B cell (primary cell): ENCODE data around the gene PIK3R3. TPM values are rescaled to one million over a fixed set of nuclear protein-coding genes. Genes with fewer than 3 reads are reported as not detected.

Source experiments
- ATAC-seq: fragments of 200-7000 bp; cut with Tn5 transposase; one replicate; pipeline ENCODE4 v1.10.0; 2021; ENCODE audit warnings: low read depth, mild to moderate bottlenecking, moderate number of reproducible peaks, moderate library complexity
- CTCF ChIA-PET: fragments of 350-600 bp; sonication (Branson Sonifier 250); formaldehyde crosslinking; loops from one replicate; lab custom pipeline; 2021; ENCODE audit warnings: antibody characterized with exemption, inconsistent platforms; lab: Charles Lee
- POLR2A ChIA-PET: fragments of 350-600 bp; sonication (Branson Sonifier 250); formaldehyde crosslinking; loops from one replicate; lab custom pipeline; 2021; ENCODE audit warnings: antibody characterized with exemption; lab: Charles Lee
- DNase-seq: peaks from one replicate; pipeline ENCODE4 v3.0.0; 2013
- H2AFZ ChIP-seq: 2 replicates; pipeline ENCODE4 v1.6.1; 2012; ENCODE audit warnings: mild to moderate bottlenecking, low read depth, low read length; ENCODE audit not compliant: insufficient read depth, poor library complexity, severe bottlenecking
- H3K27ac ChIP-seq, 2 donors: 1 replicate in 1 of 2; 2 replicates in 1 of 2; pipeline ENCODE4 v1.5.1; 2012 to 2013; ENCODE audit warnings: low read length in 2 of 2, mild to moderate bottlenecking in 2 of 2, moderate library complexity in 1 of 2
- H3K27me3 ChIP-seq, 4 experiments: fragments of 200-600 bp in 1 of 4; sonication (generic) in 1 of 4; replicated peaks in 1 of 4; 1 replicate in 2 of 4; 2 replicates in 2 of 4; pipeline versions ENCODE4 v1.6.1 to v1.7.0; 2013 to 2016; ENCODE audit warnings: low read length in 3 of 4, mild to moderate bottlenecking in 2 of 4, mixed read lengths in 1 of 4, moderate library complexity in 1 of 4; ENCODE audit not compliant: insufficient read depth in 4 of 4, control insufficient read depth in 3 of 4; ENCODE audit errors: control extremely low read depth in 1 of 4
- H3K36me3 ChIP-seq, 2 experiments: replicated peaks in 1 of 2; 1 replicate in 1 of 2; 2 replicates in 1 of 2; pipeline versions ENCODE4 v1.6.1 to v1.7.1; 2013; ENCODE audit warnings: low read length in 1 of 2; ENCODE audit not compliant: insufficient read depth in 2 of 2, control insufficient read depth in 1 of 2; ENCODE audit errors: control extremely low read depth in 1 of 2, extremely low read depth in 1 of 2
- H3K4me1 ChIP-seq, 2 donors: fragments of 200-600 bp in 1 of 2; sonication (generic) in 1 of 2; 1 replicate in 1 of 2; 2 replicates in 1 of 2; pipeline versions ENCODE4 v1.5.1 to v1.6.1; 2013 to 2017; ENCODE audit warnings: low read length in 2 of 2; ENCODE audit not compliant: control insufficient read depth in 2 of 2, insufficient read depth in 2 of 2
- H3K4me2 ChIP-seq: replicated peaks from 2 replicates; pipeline ENCODE3; 2012; ENCODE audit warnings: mild to moderate bottlenecking, low read depth, low read length; ENCODE audit not compliant: poor library complexity, severe bottlenecking
- H3K4me3 ChIP-seq, 5 experiments: fragments of 200-600 bp in 1 of 5; sonication (generic) in 1 of 5; 1 replicate in 3 of 5; 2 replicates in 2 of 5; pipeline versions ENCODE4 v1.5.1 to v1.7.0; 2011 to 2016; ENCODE audit warnings: low read length in 4 of 5, mild to moderate bottlenecking in 4 of 5, low read depth in 2 of 5, control low read depth in 1 of 5, moderate library complexity in 1 of 5; ENCODE audit not compliant: insufficient read depth in 1 of 5; ENCODE audit errors: control extremely low read depth in 1 of 5, extremely low read depth in 1 of 5
- H3K79me2 ChIP-seq: fragments of 200-600 bp; sonication (generic); one replicate; pipeline ENCODE4 v1.6.0; 2016; ENCODE audit warnings: low read length; ENCODE audit not compliant: control insufficient read depth, insufficient read depth
- H3K9ac ChIP-seq: fragments of 200-600 bp; sonication (generic); 2 replicates; pipeline ENCODE4 v1.6.1; 2017; ENCODE audit warnings: mild to moderate bottlenecking, low read length, moderate library complexity
- H3K9me3 ChIP-seq, 3 donors: one replicate each; pipeline versions ENCODE4 v1.6.1 to v1.7.1; 2013; ENCODE audit warnings: low read length in 2 of 3; ENCODE audit not compliant: control insufficient read depth in 2 of 3, insufficient read depth in 1 of 3; ENCODE audit errors: control extremely low read depth in 1 of 3
- H4K20me1 ChIP-seq: 2 replicates; pipeline ENCODE4 v1.6.0; 2012; ENCODE audit warnings: mild to moderate bottlenecking, low read length; ENCODE audit not compliant: insufficient read depth, control insufficient read depth, poor library complexity, severe bottlenecking
- H3K27ac Mint-ChIP-seq: one replicate; pipeline ENCODE4 v1.8.0; 2021; ENCODE audit warnings: mixed read lengths
- H3K27me3 Mint-ChIP-seq: one replicate; pipeline ENCODE4 v1.8.0; 2021; ENCODE audit warnings: mixed read lengths
- H3K4me1 Mint-ChIP-seq: one replicate; pipeline ENCODE4 v1.8.0; 2021; ENCODE audit warnings: mixed read lengths
- H3K4me3 Mint-ChIP-seq: one replicate; pipeline ENCODE4 v1.8.0; 2021; ENCODE audit warnings: mixed read lengths
- H3K9me3 Mint-ChIP-seq: one replicate; pipeline ENCODE4 v1.8.0; 2022; ENCODE audit warnings: mixed read lengths; ENCODE audit not compliant: insufficient read depth
- EZH2 ChIP-seq: IDR thresholded peaks from 2 replicates; pipeline ENCODE4 v1.6.1; 2012; ENCODE audit warnings: borderline replicate concordance, low read depth, mild to moderate bottlenecking, moderate library complexity, low read length; ENCODE audit not compliant: insufficient read depth, poor library complexity, severe bottlenecking
- WGBS: methylation state at CpG from one replicate; pipeline ENCODE4 v1.1.5; 2013; ENCODE audit warnings: missing lambda C conversion rate; ENCODE audit not compliant: insufficient coverage; 5-methylcytosine and 5-hydroxymethylcytosine counted together
- intact Hi-C: fragments of 100-400 bp; cut with micrococcal nuclease; formaldehyde crosslinking; loops from one replicate; pipeline ENCODE4 v1.10.0; 2022
- polyA plus RNA-seq: library from polyadenylated mRNA; depleted of rRNA; stranded (reverse); fragments of >200 nt; gene quantifications from 2 replicates; pipeline ENCODE4 v1.2.3, GENCODE V29; 2012
- total RNA-seq, 2 donors: library from RNA; stranded (reverse); fragments of 120-200 nt in 1 of 2; gene quantifications; 1 replicate in 1 of 2; 2 replicates in 1 of 2; pipeline versions ENCODE4 v1.2.3 to v1.2.4, GENCODE V29; 2013 to 2022
- TF ChIP-seq, protein P1 (sequence below): fragments of 200-600 bp; IDR thresholded peaks from one replicate; pipeline ENCODE4 v1.8.0; 2022; ENCODE audit warnings: antibody characterized with exemption, mild to moderate bottlenecking

PIK3R3 gene
- total and polyA plus RNA-seq, 2 donors (not counting 1 experiment from before 2014, with no cell fraction given): 0.06 to 0.17 TPM

- Histone ChIP-seq H3K27ac (no peak overlapping the region), H3K9me3 (no peaks in the 10 kb centered on the region), H3K4me2 (no peak overlapping the region), H3K36me3 (no peaks in the 10 kb centered on the region), H4K20me1 (no peaks in the 10 kb centered on the region), H3K27me3 (no peaks in the 10 kb centered on the region), H3K9ac (no peak overlapping the region), H3K79me2 (no peaks in the 10 kb centered on the region), H3K4me1 (no peaks in the 10 kb centered on the region), H2AFZ (no peak overlapping the region), H3K4me3 (no peak overlapping the region)
- Mint-ChIP-seq H3K27ac (no peak overlapping the region), H3K4me3 (no peak overlapping the region), H3K9me3 (no peaks in the 10 kb centered on the region), H3K27me3 (no peaks in the 10 kb centered on the region), H3K4me1 (no peaks in the 10 kb centered on the region)
- DNase-seq: no peak
- WGBS: no CpG with 5 or more reads among the region's 2 CpGs
- ATAC-seq: no peak
- TF ChIP-seq EZH2: no peak
- TF ChIP-seq, protein P1, sequence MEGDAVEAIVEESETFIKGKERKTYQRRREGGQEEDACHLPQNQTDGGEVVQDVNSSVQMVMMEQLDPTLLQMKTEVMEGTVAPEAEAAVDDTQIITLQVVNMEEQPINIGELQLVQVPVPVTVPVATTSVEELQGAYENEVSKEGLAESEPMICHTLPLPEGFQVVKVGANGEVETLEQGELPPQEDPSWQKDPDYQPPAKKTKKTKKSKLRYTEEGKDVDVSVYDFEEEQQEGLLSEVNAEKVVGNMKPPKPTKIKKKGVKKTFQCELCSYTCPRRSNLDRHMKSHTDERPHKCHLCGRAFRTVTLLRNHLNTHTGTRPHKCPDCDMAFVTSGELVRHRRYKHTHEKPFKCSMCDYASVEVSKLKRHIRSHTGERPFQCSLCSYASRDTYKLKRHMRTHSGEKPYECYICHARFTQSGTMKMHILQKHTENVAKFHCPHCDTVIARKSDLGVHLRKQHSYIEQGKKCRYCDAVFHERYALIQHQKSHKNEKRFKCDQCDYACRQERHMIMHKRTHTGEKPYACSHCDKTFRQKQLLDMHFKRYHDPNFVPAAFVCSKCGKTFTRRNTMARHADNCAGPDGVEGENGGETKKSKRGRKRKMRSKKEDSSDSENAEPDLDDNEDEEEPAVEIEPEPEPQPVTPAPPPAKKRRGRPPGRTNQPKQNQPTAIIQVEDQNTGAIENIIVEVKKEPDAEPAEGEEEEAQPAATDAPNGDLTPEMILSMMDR: no peak
- intact Hi-C loops: no loop called here
- ChIA-PET CTCF (no interaction called here), POLR2A (no interaction called here)
These were observed 17.4 kb downstream of the PIK3R3 start for GRCh38 chr1:46114925-46115603.

- no peak for DNase-seq
- Histone ChIP-seq H3K9ac (no peak overlapping the region), H3K36me3 (no peaks in the 10 kb centered on the region), H3K4me1 (no peaks in the 10 kb centered on the region), H3K4me3 (no peak overlapping the region), H3K4me2 (no peak overlapping the region), H3K79me2 (no peaks in the 10 kb centered on the region), H3K27ac (no peak overlapping the region), H4K20me1 (no peaks in the 10 kb centered on the region), H2AFZ (no peak overlapping the region), H3K9me3 (no peaks in the 10 kb centered on the region), H3K27me3 (no peaks in the 10 kb centered on the region)
- Mint-ChIP-seq H3K9me3 (no peaks in the 10 kb centered on the region), H3K4me3 (no peak overlapping the region), H3K4me1 (no peaks in the 10 kb centered on the region), H3K27ac (no peak overlapping the region), H3K27me3 (peaks cover 2% of the 10 kb centered on the region)
- no CpG with 5 or more reads among the region's 5 CpGs for WGBS
- POLR2A ChIA-PET: no interaction called here
- TF ChIP-seq, protein P1: no peak
- no peak for TF ChIP-seq EZH2
- CTCF ChIA-PET: no interaction called here
- ATAC-seq: no peak
- intact Hi-C loops: no loop called here
These were observed 18.5 kb downstream of the PIK3R3 start for GRCh38 chr1:46113948-46114347.
